Kidney (tissue), 14 donors: ENCODE measurements around the gene PXDN. TPM values are rescaled to one million over a fixed set of nuclear protein-coding genes. Genes with fewer than 3 reads are reported as not detected.
A peak's percentile ranks its signal among the peaks of the same experiment; 100 is the strongest.
"Not testable (repeated sequence)": the region's sequence is repeated elsewhere in the genome, so short reads cannot be mapped to it uniquely, and the experiment has no call there.

Experiments used
- DNase-seq, 5 donors: peaks; one replicate each; pipeline ENCODE4 v3.0.0-alpha.2; 2013 to 2020
- FAIRE-seq: peaks from 2 replicates; lab custom pipeline; 2012; peaks lifted over from hg19 to GRCh38; lab: Jason Lieb, UNC
- H3K27ac ChIP-seq, 2 donors: one replicate each; pipeline ENCODE4 v1.7.0; 2013; ENCODE audit warnings: low read depth in 2 of 2, low read length in 2 of 2, inconsistent platforms in 1 of 2
- H3K27me3 ChIP-seq: one replicate; pipeline ENCODE4 v1.7.1; 2013; ENCODE audit warnings: low read length, inconsistent platforms; ENCODE audit not compliant: control insufficient read depth, insufficient read depth
- H3K36me3 ChIP-seq, 3 donors: one replicate each; pipeline versions ENCODE4 v1.7.0 to v1.7.1; 2013; ENCODE audit warnings: low read length in 3 of 3, control low read depth in 1 of 3, inconsistent platforms in 1 of 3; ENCODE audit not compliant: insufficient read depth in 3 of 3, control insufficient read depth in 2 of 3
- H3K4me1 ChIP-seq, 3 donors: one replicate each; pipeline versions ENCODE4 v1.7.0 to v1.7.1; 2013; ENCODE audit warnings: low read length in 3 of 3, inconsistent platforms in 1 of 3, low read depth in 1 of 3; ENCODE audit not compliant: control insufficient read depth in 2 of 3, insufficient read depth in 2 of 3
- H3K4me3 ChIP-seq, 3 donors: one replicate each; pipeline versions ENCODE4 v1.7.0 to v1.8.1; 2013; ENCODE audit warnings: low read length in 3 of 3, control low read depth in 1 of 3, inconsistent platforms in 1 of 3
- H3K9ac ChIP-seq, 3 donors: one replicate each; pipeline versions ENCODE4 v1.7.0 to v1.7.1; 2013; ENCODE audit warnings: low read length in 3 of 3, control low read depth in 1 of 3, inconsistent platforms in 1 of 3
- H3K9me3 ChIP-seq, 3 donors: one replicate each; pipeline versions ENCODE4 v1.7.0 to v1.7.1; 2013; ENCODE audit warnings: low read length in 3 of 3, control low read depth in 1 of 3, inconsistent platforms in 1 of 3; ENCODE audit not compliant: control insufficient read depth in 2 of 3, insufficient read depth in 1 of 3
- intact Hi-C: fragments of 100-400 bp; cut with DNase I; formaldehyde crosslinking; loops from one replicate; pipeline ENCODE4 v1.11.1; 2022
- polyA plus RNA-seq: library from polyadenylated mRNA; stranded (reverse); fragments of 350-450 nt; fragmentation: Illumina TruSeq; extraction: RNeasy Lipid Tissue Mini Kit (QIAGEN cat#74804); gene quantifications from one replicate; pipeline ENCODE4 v1.2.3, GENCODE V29; 2014; ENCODE audit warnings: low read depth, low replicate concordance; ENCODE audit not compliant: insufficient read depth
- total RNA-seq: library from RNA; stranded (reverse); fragmentation: NEBNext Ultra II Directional; extraction: Animal tissue kit (Norgen Biotek cat#: 25700); gene quantifications from one replicate; pipeline ENCODE4 v1.2.1, GENCODE V29; 2021
- TF ChIP-seq, protein P1 (sequence below): IDR thresholded peaks from 3 replicates; pipeline ENCODE4 v1.5.1; 2012; ENCODE audit warnings: mild to moderate bottlenecking, moderate library complexity, borderline replicate concordance; ENCODE audit not compliant: insufficient read depth; ENCODE audit errors: extremely low read depth
- donor health status: control.
- donor health status: control.
- donor health status: control.
- donor health status: control.
- donor health status: control.
- donor health status: DM: yes; HTN: yes; CAD: no.
- donor health status: Normal renal cell carcinoma (clear cell type).

PXDN gene
- total and polyA plus RNA-seq, 2 donors from 2014 or later: 4.7 to 42.3 TPM

DNA sequence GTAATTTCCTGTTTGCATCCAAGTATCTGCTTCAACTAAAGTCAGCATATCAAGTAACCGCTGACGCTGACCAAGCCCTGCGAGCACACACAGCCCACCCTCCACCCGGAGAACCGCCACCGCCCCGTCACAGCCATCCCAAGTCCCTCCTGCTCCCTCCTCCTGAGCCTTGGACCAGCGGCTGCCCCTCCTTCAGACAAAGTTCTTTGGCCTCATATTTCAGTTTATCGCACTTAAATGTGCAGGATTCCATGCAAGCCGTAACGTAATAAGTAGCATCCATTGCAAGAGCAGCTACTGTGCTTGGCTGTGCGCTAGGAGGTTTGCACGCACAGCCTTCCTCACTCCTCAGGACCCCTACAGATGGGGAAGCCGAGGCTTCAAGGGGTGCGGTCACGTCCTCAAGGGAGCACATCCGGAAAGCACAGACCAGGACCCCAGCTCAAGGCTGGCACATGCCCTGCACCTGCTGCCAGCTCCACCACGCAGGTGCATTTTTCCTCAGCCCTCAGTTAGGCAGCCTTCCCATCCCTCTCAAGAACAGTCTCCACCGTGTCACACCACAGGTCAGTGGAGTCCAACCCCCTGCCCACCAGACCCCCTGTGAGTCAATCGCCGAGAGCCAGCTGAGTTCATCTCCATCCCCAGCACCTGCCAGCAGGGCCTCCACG is 17.1 kb downstream of the PXDN start:
- H3K36me3 ChIP-seq: no peaks in the 10 kb centered on the region
- no peaks in the 10 kb centered on the region for H3K27me3 ChIP-seq
- no peak for FAIRE-seq
- peaks cover 9 to 11% (median 10%) of the 10 kb centered on the region in 3 donors for H3K4me1 ChIP-seq
- intact Hi-C loops: no loop called here
- peak; percentile 72 to 84 (median 79) for DNase-seq
- H3K27ac ChIP-seq: no peak overlapping the region
- no peaks in the 10 kb centered on the region for H3K9me3 ChIP-seq
- H3K9ac ChIP-seq: no peak overlapping the region
- TF ChIP-seq, protein P1, sequence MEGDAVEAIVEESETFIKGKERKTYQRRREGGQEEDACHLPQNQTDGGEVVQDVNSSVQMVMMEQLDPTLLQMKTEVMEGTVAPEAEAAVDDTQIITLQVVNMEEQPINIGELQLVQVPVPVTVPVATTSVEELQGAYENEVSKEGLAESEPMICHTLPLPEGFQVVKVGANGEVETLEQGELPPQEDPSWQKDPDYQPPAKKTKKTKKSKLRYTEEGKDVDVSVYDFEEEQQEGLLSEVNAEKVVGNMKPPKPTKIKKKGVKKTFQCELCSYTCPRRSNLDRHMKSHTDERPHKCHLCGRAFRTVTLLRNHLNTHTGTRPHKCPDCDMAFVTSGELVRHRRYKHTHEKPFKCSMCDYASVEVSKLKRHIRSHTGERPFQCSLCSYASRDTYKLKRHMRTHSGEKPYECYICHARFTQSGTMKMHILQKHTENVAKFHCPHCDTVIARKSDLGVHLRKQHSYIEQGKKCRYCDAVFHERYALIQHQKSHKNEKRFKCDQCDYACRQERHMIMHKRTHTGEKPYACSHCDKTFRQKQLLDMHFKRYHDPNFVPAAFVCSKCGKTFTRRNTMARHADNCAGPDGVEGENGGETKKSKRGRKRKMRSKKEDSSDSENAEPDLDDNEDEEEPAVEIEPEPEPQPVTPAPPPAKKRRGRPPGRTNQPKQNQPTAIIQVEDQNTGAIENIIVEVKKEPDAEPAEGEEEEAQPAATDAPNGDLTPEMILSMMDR: no peak
- no peak overlapping the region for H3K4me3 ChIP-seq

DNA sequence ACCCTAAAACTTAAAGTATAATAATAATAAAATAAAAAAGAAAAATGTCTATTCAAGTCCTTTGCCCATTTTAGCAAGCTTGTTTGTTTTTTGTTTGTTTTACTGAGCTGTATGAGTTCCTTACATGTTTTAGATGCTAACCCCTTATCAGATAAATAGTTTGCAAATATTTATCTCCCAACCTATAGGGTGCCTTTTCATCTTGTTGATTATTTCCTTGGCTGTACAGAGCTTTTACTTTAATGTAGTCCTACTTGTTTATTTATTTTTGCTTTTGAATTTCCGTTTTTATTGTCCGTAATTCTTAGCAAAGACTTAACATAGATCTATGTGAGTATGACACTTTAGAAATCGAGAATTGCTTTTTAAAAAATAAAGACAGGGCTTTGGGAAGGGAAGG is 17.8 kb downstream of the PXDN start:
- intact Hi-C loops: no loop called here
- Histone ChIP-seq H3K27me3 (no peaks in the 10 kb centered on the region), H3K9ac (no peak overlapping the region), H3K36me3 (no peaks in the 10 kb centered on the region), H3K27ac (no peak overlapping the region), H3K4me3 (no peak overlapping the region), H3K4me1 (peaks cover 9 to 10% (median 10%) of the 10 kb centered on the region in 3 donors), H3K9me3 (no peaks in the 10 kb centered on the region)
- TF ChIP-seq, protein P1: no peak
- FAIRE-seq (no peak), DNase-seq (no peak)

DNA sequence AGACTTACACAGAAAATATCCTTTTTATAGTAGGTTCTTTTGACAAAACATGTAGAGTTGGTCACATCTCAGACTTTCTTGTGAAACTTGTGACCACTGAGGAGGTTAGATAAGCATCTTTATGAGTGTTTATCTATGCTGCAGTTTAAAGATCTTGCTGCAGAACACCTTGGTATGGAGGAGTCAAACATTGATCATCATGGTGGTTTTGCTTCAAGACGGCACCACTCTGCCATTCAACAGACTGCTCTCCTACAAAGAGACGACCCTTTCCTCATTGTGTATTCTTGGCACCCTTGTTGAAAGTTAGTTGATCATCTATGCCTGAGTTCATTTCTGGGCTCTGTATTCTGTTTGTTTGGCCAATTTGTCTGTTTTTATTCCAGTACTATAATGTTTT is 20.0 kb downstream of the PXDN start:
- not testable (repeated sequence) for FAIRE-seq

DNA sequence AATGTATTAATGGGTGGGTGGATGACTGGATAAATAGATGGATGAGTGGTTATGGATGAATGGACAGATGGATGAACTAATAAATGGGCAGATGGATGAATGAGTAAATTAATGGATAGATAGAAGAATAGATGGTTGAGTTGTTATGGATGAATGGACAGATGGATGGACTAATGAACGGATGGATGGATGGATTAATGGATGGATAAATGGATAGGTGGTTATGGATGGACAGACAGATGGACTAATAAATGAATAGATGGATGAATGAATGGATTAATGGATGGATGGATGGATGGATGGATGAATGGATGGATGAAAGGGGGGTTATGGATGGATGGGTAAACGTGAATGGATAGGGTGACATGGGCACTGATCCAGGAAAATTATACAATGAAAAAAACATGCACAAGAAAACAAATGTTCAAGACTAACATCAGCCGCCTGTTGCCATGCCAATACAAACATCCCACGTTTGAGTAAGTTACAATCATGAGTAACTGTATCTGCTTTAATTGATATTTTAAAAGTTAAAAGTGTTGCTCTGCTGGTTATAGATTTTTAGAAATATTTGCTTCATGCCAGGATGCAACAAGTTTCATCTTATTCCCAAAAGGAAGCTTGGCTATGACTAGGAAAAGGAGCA is 20.8 kb downstream of the PXDN start:
- Histone ChIP-seq H3K36me3 (no peaks in the 10 kb centered on the region), H3K4me1 (peaks cover 0 to 5% (median 4%) of the 10 kb centered on the region in 3 donors), H3K27ac (no peak overlapping the region), H3K27me3 (no peaks in the 10 kb centered on the region), H3K9ac (no peak overlapping the region), H3K9me3 (no peaks in the 10 kb centered on the region), H3K4me3 (no peak overlapping the region)
- TF ChIP-seq, protein P1: no peak
- no peak for FAIRE-seq
- intact Hi-C loops: no loop called here
- DNase-seq: no peak

More for the DNA sequence above, 20.0 kb downstream of the PXDN start:
- H3K9me3 ChIP-seq, H3K4me3 ChIP-seq, H3K4me1 ChIP-seq, intact Hi-C loops, H3K9ac ChIP-seq, H3K27me3 ChIP-seq, H3K36me3 ChIP-seq: not testable (repeated sequence)
- peak overlapping the region in 1 of 2 donors; percentile 3 for H3K27ac ChIP-seq
- DNase-seq: peak in 1 of 5 donors; percentile 4
